K562 (cell line): ENCODE measurements around the gene SLC7A6. TPM values are rescaled to one million over a fixed set of nuclear protein-coding genes. Genes with fewer than 3 reads are reported as not detected.

Source experiments
- ATAC-seq: fragments of 200-7000 bp; cut with Tn5 transposase; 3 replicates; pipeline ENCODE4 v1.9.1; 2020; ENCODE audit warnings: moderate library complexity
- BruUV-seq: library from RNA; stranded (reverse); fragments of 400-500 nt; replicated peaks from 2 replicates; lab custom pipeline; 2021; lab: Mats Ljungman, UMichigan
- CTCF ChIA-PET: fragments of 300-600 bp; formaldehyde crosslinking; extraction: SDS; loops from one replicate; lab custom pipeline; 2021; ENCODE audit warnings: low intra/inter-chr PET ratio; lab: Yijun Ruan, JAX
- POLR2A ChIA-PET: fragments of 300-600, 350-650 bp; sonication (Branson Sonifier 250); formaldehyde crosslinking; extraction: SDS; loops from one replicate; lab custom pipeline; 2021; ENCODE audit warnings: antibody characterized with exemption, inconsistent platforms; lab: Yijun Ruan, JAX
- DNase-seq, 4 experiments: peaks; one replicate each; pipeline versions ENCODE4 v3.0.0 to v3.0.0-alpha.2; 2011 to 2018; ENCODE audit warnings: low spot score in 3 of 4, mixed read lengths in 3 of 4; ENCODE audit errors: extremely low read depth in 1 of 4
- FAIRE-seq: peaks from 2 replicates; lab custom pipeline; 2011; peaks lifted over from hg19 to GRCh38; lab: Jason Lieb, UNC
- H2AFZ ChIP-seq: 2 replicates; pipeline ENCODE4 v1.6.0; 2011; ENCODE audit warnings: low read depth, low read length, control low read depth, inconsistent platforms
- H3K27ac ChIP-seq: fragments of 200-600 bp; 3 replicates; pipeline ENCODE4 v1.8.0; 2011; ENCODE audit warnings: low read depth, mild to moderate bottlenecking, control low read depth, inconsistent platforms, low read length, moderate library complexity, mixed read lengths; ENCODE audit errors: extremely low read depth
- H3K27me3 ChIP-seq, 2 experiments: fragments of 300-600 bp in 1 of 2; 2 replicates in 1 of 2; 3 replicates in 1 of 2; pipeline versions ENCODE4 v1.6.0 to v1.8.0; 2011; ENCODE audit warnings: inconsistent platforms in 2 of 2, low read length in 2 of 2, mild to moderate bottlenecking in 1 of 2, mixed read lengths in 1 of 2, moderate library complexity in 1 of 2; ENCODE audit not compliant: control insufficient read depth in 2 of 2, insufficient read depth in 2 of 2
- H3K36me3 ChIP-seq: fragments of 300-600 bp; 3 replicates; pipeline ENCODE4 v1.8.0; 2011; ENCODE audit warnings: mild to moderate bottlenecking, low read length, inconsistent platforms; ENCODE audit not compliant: control insufficient read depth, insufficient read depth
- H3K4me1 ChIP-seq, 2 experiments: fragments of 200-600 bp in 1 of 2; replicated peaks in 1 of 2; 2 replicates in 1 of 2; 3 replicates in 1 of 2; pipeline versions ENCODE4 v1.5.1 to v1.8.0; 2011; ENCODE audit warnings: inconsistent platforms in 2 of 2, low read length in 2 of 2, mild to moderate bottlenecking in 1 of 2, mixed read lengths in 1 of 2, moderate library complexity in 1 of 2; ENCODE audit not compliant: control insufficient read depth in 2 of 2, insufficient read depth in 2 of 2
- H3K4me2 ChIP-seq: 2 replicates; pipeline ENCODE4 v1.6.1; 2011; ENCODE audit warnings: low read length, control low read depth, inconsistent platforms, mixed read lengths; ENCODE audit not compliant: insufficient read depth
- H3K4me3 ChIP-seq: fragments of 200-600 bp; sonication (generic), shearing (Covaris generic); 2 replicates; pipeline ENCODE4 v1.5.1; 2016; ENCODE audit warnings: control low read depth, inconsistent platforms
- H3K79me2 ChIP-seq: fragments of 200-600 bp; 3 replicates; pipeline ENCODE4 v1.8.0; 2011; ENCODE audit warnings: low read length, inconsistent platforms; ENCODE audit not compliant: control insufficient read depth, insufficient read depth
- H3K9ac ChIP-seq, 2 experiments: 2 replicates each; pipeline versions ENCODE4 v1.6.0 to v1.6.1; 2011; ENCODE audit warnings: low read depth in 2 of 2, low read length in 2 of 2, control low read depth in 1 of 2, inconsistent platforms in 1 of 2, mild to moderate bottlenecking in 1 of 2, mixed read lengths in 1 of 2; ENCODE audit not compliant: insufficient read depth in 1 of 2
- H3K9me1 ChIP-seq: one replicate; pipeline ENCODE4 v1.6.0; 2011; ENCODE audit warnings: inconsistent platforms, mild to moderate bottlenecking, low read length, moderate library complexity; ENCODE audit not compliant: control insufficient read depth, insufficient read depth
- H3K9me3 ChIP-seq: replicated peaks from 2 replicates; pipeline ENCODE4 v1.5.1; 2011; ENCODE audit warnings: low read depth, low read length, inconsistent platforms; ENCODE audit not compliant: control insufficient read depth, insufficient read depth
- H4K20me1 ChIP-seq: replicated peaks from 2 replicates; pipeline ENCODE4 v1.6.1; 2011; ENCODE audit warnings: low read length, inconsistent platforms, mixed read lengths; ENCODE audit not compliant: control insufficient read depth, insufficient read depth
- ARNT ChIP-seq, 2 experiments: fragments of 450-650 bp; IDR thresholded peaks; 2 replicates each; pipeline ENCODE4 v1.6.1; 2016; ENCODE audit warnings: mild to moderate bottlenecking in 1 of 2
- DLX4 ChIP-seq: fragments of 250-450 bp; sonication (Bioruptor Pico); IDR thresholded peaks from 2 replicates; pipeline ENCODE4 v1.6.1; 2021; ENCODE audit warnings: mild to moderate bottlenecking
- GMEB1 ChIP-seq: fragments of 250-450 bp; sonication (Bioruptor Pico); IDR thresholded peaks from 2 replicates; pipeline ENCODE4 v1.4.0; 2020; ENCODE audit warnings: mild to moderate bottlenecking
- IFI16 ChIP-seq: fragments of 250-450 bp; sonication (Bioruptor Pico); IDR thresholded peaks from 2 replicates; pipeline ENCODE4 v2.1.2; 2022; ENCODE audit warnings: mild to moderate bottlenecking, inconsistent platforms
- NCOA4 ChIP-seq: fragments of 450-650 bp; IDR thresholded peaks from 2 replicates; pipeline ENCODE4 v1.6.1; 2018; ENCODE audit warnings: mild to moderate bottlenecking; ENCODE audit not compliant: partially characterized antibody
- NCOA6 ChIP-seq: fragments of 450-650 bp; IDR thresholded peaks from 2 replicates; pipeline ENCODE4 v1.6.1; 2017; ENCODE audit warnings: mild to moderate bottlenecking
- NFIC ChIP-seq: fragments of 450-650 bp; IDR thresholded peaks from 2 replicates; pipeline ENCODE4 v1.6.1; 2017; ENCODE audit warnings: mild to moderate bottlenecking, inconsistent platforms
- NUFIP1 ChIP-seq: fragments of 450-650 bp; IDR thresholded peaks from 2 replicates; pipeline ENCODE4 v1.6.1; 2018; ENCODE audit not compliant: partially characterized antibody
- PBX2 ChIP-seq, 2 experiments: IDR thresholded peaks in 1 of 2; conservative IDR thresholded peaks in 1 of 2; 2 replicates each; pipeline ENCODE4 v1.6.1; 2016; ENCODE audit warnings: low read depth in 2 of 2, mild to moderate bottlenecking in 1 of 2, missing compliant biosample characterization in 1 of 2, missing genetic modification characterization in 1 of 2, moderate library complexity in 1 of 2
- PKNOX1 ChIP-seq: fragments of 450-650 bp; IDR thresholded peaks from 2 replicates; pipeline ENCODE4 v1.6.1; 2016
- TRIM28 ChIP-seq: fragments of 450-650 bp; IDR thresholded peaks from 2 replicates; pipeline ENCODE4 v1.6.1; 2017
- ZBED1 ChIP-seq: IDR thresholded peaks from 2 replicates; pipeline ENCODE4 v1.6.1; 2014
- ZBTB1 ChIP-seq: sonication (generic); formaldehyde crosslinking; IDR thresholded peaks from 2 replicates; pipeline ENCODE4 v1.8.1; 2023; ENCODE audit warnings: missing genetic modification reagents, low read depth, mild to moderate bottlenecking, borderline replicate concordance
- ZNF347 ChIP-seq: fragments of 450-650 bp; formaldehyde crosslinking; IDR thresholded peaks from 2 replicates; pipeline ENCODE4 v1.4.0; 2020; ENCODE audit warnings: low read depth, mild to moderate bottlenecking, moderate library complexity
- ZZZ3 ChIP-seq: fragments of 450-650 bp; IDR thresholded peaks from 2 replicates; pipeline ENCODE4 v1.6.1; 2016; ENCODE audit warnings: antibody characterized with exemption, mild to moderate bottlenecking, moderate library complexity
- WGBS: fragments of 100-300 bp; shearing (Covaris generic); methylation state at CpG from one replicate; pipeline ENCODE4 v1.1.6; 2016; ENCODE audit warnings: low coverage, mixed read lengths; ENCODE audit not compliant: insufficient coverage; ENCODE audit errors: missing lambda C conversion rate; 5-methylcytosine and 5-hydroxymethylcytosine counted together
- in situ Hi-C: fragments of 300-500 bp; cut with MboI; formaldehyde crosslinking; loops from 4 replicates; pipeline ENCODE4 v1.15.0; 2018; ENCODE audit warnings: inconsistent platforms, mixed read lengths
- intact Hi-C: fragments of 100-400 bp; cut with micrococcal nuclease; formaldehyde crosslinking; loops from 2 replicates; pipeline ENCODE4 v1.14.2; 2022
- polyA plus RNA-seq, 8 experiments: library from polyadenylated mRNA; depleted of rRNA in 4 of 8; stranded (reverse) in 5 of 8; unstranded in 3 of 8; fragments of >200 nt; fragmentation: Nextera tagmentation in 2 of 8; fragmentation: Illumina TruSeq in 1 of 8; extraction: Ambion mirVana in 2 of 8; extraction: Trizol in 1 of 8; gene quantifications; 2 replicates each; pipeline versions ENCODE4 v1.2.1 to v1.2.3, GENCODE V29; 2011 to 2014; ENCODE audit warnings: inconsistent platforms in 1 of 8, missing spikeins in 1 of 8
- total RNA-seq, 7 experiments: library from RNA; depleted of rRNA in 6 of 7; stranded (reverse); fragments of >200 nt in 6 of 7; fragmentation: Illumina TruSeq in 2 of 7; extraction: Trizol in 2 of 7; gene quantifications; 2 replicates each; pipeline versions ENCODE4 v1.2.1 to v1.2.3, GENCODE V29; 2011 to 2021; ENCODE audit warnings: low replicate concordance in 1 of 7

The SLC7A6 gene
- total and polyA plus RNA-seq, 9 of the 15 experiments (the other 6 are each of a cell fraction or from before 2014, with no cell fraction given): 12.6 to 60.1 (median 29.8) TPM

- intact Hi-C loops: no loop called here
- Histone ChIP-seq H3K79me2 (peaks cover 94% of the 10 kb centered on the region), H3K9me1 (no peaks in the 10 kb centered on the region), H3K4me2 (peak overlapping the region; percentile 1), H3K9ac (peak overlapping the region in 1 of 2 experiments; percentile 65; a peak in 1 of 4 replicates), H2AFZ (no peak overlapping the region), H3K27ac (0 out of 3 replicates have a peak overlapping the region, but pooled peaks have one; percentile 7), H3K36me3 (peaks cover 47% of the 10 kb centered on the region), H4K20me1 (peaks cover 29% of the 10 kb centered on the region), H3K9me3 (no peaks in the 10 kb centered on the region), H3K4me3 (no peak overlapping the region), H3K4me1 (peaks cover 24 to 28% of the 10 kb centered on the region in 2 experiments), H3K27me3 (no peaks in the 10 kb centered on the region)
- DNase-seq: peak in 1 of 4 experiments; percentile 66
- BruUV-seq: no TSS peak
- in situ Hi-C loops: no loop called here
- 46% methylated on average over 6 of the region's 6 CpGs for WGBS
- ChIA-PET POLR2A (interaction anchor here (0.9 kb wide), 1 partner anchor 15 kb away, joined by 3 read pairs; no protein-coding TSS in a partner anchor), CTCF (no interaction called here)
- FAIRE-seq: peak; percentile 6
- no peak for ATAC-seq
- TF ChIP-seq ARNT (IDR thresholded peaks at IDR 0.05) (no peak), IFI16 (CRISPR knock-in tag) (no peak), ZNF347 (CRISPR knock-in tag) (no peak), NCOA4 (no peak), ZZZ3 (no peak), NCOA6 (no peak), DLX4 (no peak), ZBED1 (no peak), NUFIP1 (no peak), PBX2 (CRISPR knock-in tag; IDR thresholded peaks at IDR 0.05; ENCODE audit: low read depth) (no peak), PBX2 (tag; conservative IDR thresholded peaks at IDR 0.05; ENCODE audit: low read depth) (no peak), NFIC (peak; percentile 92), GMEB1 (CRISPR knock-in tag) (no peak), PKNOX1 (peak; percentile 7; the same call in 1 of the 2 replicates), TRIM28 (no peak), ZBTB1 (no peak)
Measured at GRCh38 chr16:68267612-68268405, 3.5 kb downstream of the SLC7A6 start.
